GM23338 (cell line): ENCODE data around the gene TBCE.
"Not testable (repeated sequence)": the region's sequence is repeated elsewhere in the genome, so short reads cannot be mapped to it uniquely, and the experiment has no call there.

Experiments
- JUNB ChIP-seq: IDR thresholded peaks from one replicate; pipeline ENCODE4 v1.6.1; 2016; ENCODE audit warnings: antibody characterized with exemption; ENCODE audit not compliant: unreplicated experiment
- TF ChIP-seq, protein P1 (sequence below), 2 experiments: fragments of 200-600 bp in 1 of 2; sonication (generic) in 1 of 2; conservative IDR thresholded peaks; 2 replicates each; pipeline versions ENCODE4 v1.5.1 to v1.6.1; 2016 to 2017; ENCODE audit warnings: antibody characterized with exemption in 2 of 2, low read depth in 2 of 2, mild to moderate bottlenecking in 2 of 2, moderate library complexity in 1 of 2

DNA sequence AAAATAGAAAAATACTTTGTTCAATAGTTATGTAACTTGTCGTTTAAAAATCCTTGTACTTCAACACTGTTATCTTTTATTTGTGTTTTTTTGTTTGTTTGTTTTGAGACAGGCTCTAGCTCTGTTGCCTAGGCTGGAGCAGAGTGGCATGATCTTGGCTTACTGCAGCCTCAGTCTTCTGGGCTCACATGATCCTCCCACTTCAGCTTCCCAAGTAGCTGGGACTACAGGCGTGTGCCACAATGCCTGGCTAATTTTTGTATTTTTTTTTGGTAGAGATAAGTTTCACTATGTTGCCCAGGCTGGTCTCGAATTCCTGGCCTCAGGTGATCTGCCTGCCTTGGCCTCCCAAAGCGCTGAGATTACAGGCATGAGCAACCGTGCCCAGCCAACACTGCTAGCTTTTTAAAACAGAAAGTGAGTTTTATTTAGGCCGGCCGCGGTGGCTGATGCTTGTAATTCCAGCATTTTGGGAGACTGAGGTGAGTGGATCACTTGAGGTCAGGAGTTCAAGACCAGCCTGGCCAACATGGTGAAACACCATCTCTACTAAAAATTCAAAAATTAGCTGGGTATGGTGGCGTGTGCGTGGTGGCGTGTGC is 11.0 kb downstream of the TBCE start:
- TF ChIP-seq, protein P1, sequence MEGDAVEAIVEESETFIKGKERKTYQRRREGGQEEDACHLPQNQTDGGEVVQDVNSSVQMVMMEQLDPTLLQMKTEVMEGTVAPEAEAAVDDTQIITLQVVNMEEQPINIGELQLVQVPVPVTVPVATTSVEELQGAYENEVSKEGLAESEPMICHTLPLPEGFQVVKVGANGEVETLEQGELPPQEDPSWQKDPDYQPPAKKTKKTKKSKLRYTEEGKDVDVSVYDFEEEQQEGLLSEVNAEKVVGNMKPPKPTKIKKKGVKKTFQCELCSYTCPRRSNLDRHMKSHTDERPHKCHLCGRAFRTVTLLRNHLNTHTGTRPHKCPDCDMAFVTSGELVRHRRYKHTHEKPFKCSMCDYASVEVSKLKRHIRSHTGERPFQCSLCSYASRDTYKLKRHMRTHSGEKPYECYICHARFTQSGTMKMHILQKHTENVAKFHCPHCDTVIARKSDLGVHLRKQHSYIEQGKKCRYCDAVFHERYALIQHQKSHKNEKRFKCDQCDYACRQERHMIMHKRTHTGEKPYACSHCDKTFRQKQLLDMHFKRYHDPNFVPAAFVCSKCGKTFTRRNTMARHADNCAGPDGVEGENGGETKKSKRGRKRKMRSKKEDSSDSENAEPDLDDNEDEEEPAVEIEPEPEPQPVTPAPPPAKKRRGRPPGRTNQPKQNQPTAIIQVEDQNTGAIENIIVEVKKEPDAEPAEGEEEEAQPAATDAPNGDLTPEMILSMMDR (conservative IDR thresholded peaks at IDR 0.05; ENCODE audit: low read depth in 2 of 2), result not testable (repeated sequence)
- TF ChIP-seq JUNB, result not testable (repeated sequence)
